Upper lobe of left lung (tissue), 6 donors: ENCODE measurements around the gene LCK. TPM values are rescaled to one million over a fixed set of nuclear protein-coding genes. Genes with fewer than 3 reads are reported as not detected.

Experiments used
- ATAC-seq, 2 donors: fragments of 200-7000 bp; cut with Tn5 transposase; one replicate each; pipeline ENCODE4 v1.9.1; 2022; ENCODE audit warnings: mild to moderate bottlenecking in 2 of 2, moderate library complexity in 2 of 2; ENCODE audit not compliant: low FRiP score in 2 of 2
- DNase-seq, 2 donors: peaks; one replicate each; pipeline ENCODE4 v3.0.0-alpha.2; 2019 to 2020
- H3K27ac ChIP-seq, 4 donors: fragments of 200-600 bp; sonication (generic); one replicate each; pipeline ENCODE4 v1.5.1; 2016 to 2019
- H3K27me3 ChIP-seq, 4 donors: fragments of 200-600 bp; sonication (generic); one replicate each; pipeline ENCODE4 v1.5.1; 2017 to 2019
- H3K36me3 ChIP-seq, 4 donors: fragments of 200-600 bp; sonication (generic); one replicate each; pipeline ENCODE4 v1.5.1; 2016 to 2019
- H3K4me1 ChIP-seq, 4 donors: fragments of 200-600 bp; sonication (generic); one replicate each; pipeline ENCODE4 v1.5.1; 2018 to 2019
- H3K4me3 ChIP-seq, 4 donors: fragments of 200-600 bp; sonication (generic); one replicate each; pipeline ENCODE4 v1.5.1; 2017 to 2019; ENCODE audit warnings: mild to moderate bottlenecking in 2 of 4, moderate library complexity in 1 of 4
- H3K9me3 ChIP-seq, 4 donors: fragments of 200-600 bp; sonication (generic); one replicate each; pipeline ENCODE4 v1.5.1; 2018 to 2019
- EP300 ChIP-seq, 4 donors: sonication (generic); formaldehyde crosslinking; IDR thresholded peaks; one replicate each; pipeline ENCODE4 v1.5.1; 2017; ENCODE audit warnings: antibody characterized with exemption in 4 of 4, control low read depth in 2 of 4
- POLR2A ChIP-seq, 4 donors: fragments of 450-650 bp; IDR thresholded peaks; one replicate each; pipeline ENCODE4 v1.5.1; 2016 to 2017; ENCODE audit warnings: antibody characterized with exemption in 4 of 4, mild to moderate bottlenecking in 2 of 4
- POLR2AphosphoS5 ChIP-seq, 2 donors: sonication (generic); formaldehyde crosslinking; IDR thresholded peaks; one replicate each; pipeline ENCODE4 v1.5.1; 2017; ENCODE audit warnings: antibody characterized with exemption in 2 of 2
- WGBS, 2 donors: methylation state at CpG; one replicate each; pipeline ENCODE4 v1.1.5; 2017 to 2018; 5-methylcytosine and 5-hydroxymethylcytosine counted together
- small RNA-seq, 4 donors: library from RNA; depleted of rRNA; stranded (forward); fragments of <200 nt; gene quantifications; one replicate each; pipeline ENCODE3, GENCODE V24; 2016
- total RNA-seq, 6 donors: library from RNA; depleted of rRNA in 4 of 6; stranded (reverse); fragments of >200 nt in 4 of 6; gene quantifications; one replicate each; pipeline versions ENCODE4 v1.1.0 to v1.2.1, GENCODE V29; 2016 to 2021
- TF ChIP-seq, protein P1 (sequence below), 6 experiments: fragments of 450-650 bp in 4 of 6; fragments of 200-600 bp in 2 of 6; sonication (generic) in 2 of 6; IDR thresholded peaks; one replicate each; pipeline ENCODE4 v1.5.1; 2016 to 2019; ENCODE audit warnings: antibody characterized with exemption in 6 of 6
- donor health status: DM: no; HTN: no; CAD: no; lungs with moderate emphysema.
- donor health status: DM: no; HTN: yes; CAD: no; lungs with severe emphysema.

LCK gene
- total RNA-seq, 6 donors from 2014 or later: 5.1 to 25.1 (median 7.7) TPM

DNA sequence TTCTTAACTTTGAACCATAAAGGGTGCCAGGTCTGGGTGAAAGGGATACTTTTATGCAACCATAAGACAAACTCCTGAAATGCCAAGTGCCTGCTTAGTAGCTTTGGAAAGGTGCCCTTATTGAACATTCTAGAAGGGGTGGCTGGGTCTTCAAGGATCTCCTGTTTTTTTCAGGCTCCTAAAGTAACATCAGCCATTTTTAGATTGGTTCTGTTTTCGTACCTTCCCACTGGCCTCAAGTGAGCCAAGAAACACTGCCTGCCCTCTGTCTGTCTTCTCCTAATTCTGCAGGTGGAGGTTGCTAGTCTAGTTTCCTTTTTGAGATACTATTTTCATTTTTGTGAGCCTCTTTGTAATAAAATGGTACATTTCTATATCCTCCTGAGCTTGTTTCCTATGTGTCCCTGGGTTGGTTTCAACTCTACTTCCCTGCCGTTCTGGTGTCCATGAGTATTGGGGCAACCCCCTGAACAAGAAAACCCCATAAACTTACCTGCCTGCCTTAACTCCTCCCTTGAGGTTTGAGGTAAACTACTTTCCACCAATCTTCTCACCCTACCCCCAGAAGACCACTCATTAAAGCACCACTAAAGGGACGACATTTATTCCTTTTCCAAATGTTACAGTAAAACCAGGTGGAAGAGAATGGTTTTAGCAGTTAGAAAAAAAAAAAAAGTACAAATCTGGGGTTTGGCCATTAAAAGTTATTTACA is 82.3 kb downstream of the LCK start:
- ATAC-seq (no peak), DNase-seq (no peak)
- Histone ChIP-seq H3K9me3 (no peaks in the 10 kb centered on the region), H3K27me3 (no peaks in the 10 kb centered on the region), H3K4me1 (peaks cover 32 to 52% (median 42%) of the 10 kb centered on the region in 4 donors), H3K36me3 (peaks cover 21 to 52% (median 36%) of the 10 kb centered on the region in 4 donors), H3K27ac (no peak overlapping the region), H3K4me3 (no peak overlapping the region)
- 79 to 84% methylated on average over 3 of the region's 3 CpGs for WGBS, 2 donors
- TF ChIP-seq, protein P1, sequence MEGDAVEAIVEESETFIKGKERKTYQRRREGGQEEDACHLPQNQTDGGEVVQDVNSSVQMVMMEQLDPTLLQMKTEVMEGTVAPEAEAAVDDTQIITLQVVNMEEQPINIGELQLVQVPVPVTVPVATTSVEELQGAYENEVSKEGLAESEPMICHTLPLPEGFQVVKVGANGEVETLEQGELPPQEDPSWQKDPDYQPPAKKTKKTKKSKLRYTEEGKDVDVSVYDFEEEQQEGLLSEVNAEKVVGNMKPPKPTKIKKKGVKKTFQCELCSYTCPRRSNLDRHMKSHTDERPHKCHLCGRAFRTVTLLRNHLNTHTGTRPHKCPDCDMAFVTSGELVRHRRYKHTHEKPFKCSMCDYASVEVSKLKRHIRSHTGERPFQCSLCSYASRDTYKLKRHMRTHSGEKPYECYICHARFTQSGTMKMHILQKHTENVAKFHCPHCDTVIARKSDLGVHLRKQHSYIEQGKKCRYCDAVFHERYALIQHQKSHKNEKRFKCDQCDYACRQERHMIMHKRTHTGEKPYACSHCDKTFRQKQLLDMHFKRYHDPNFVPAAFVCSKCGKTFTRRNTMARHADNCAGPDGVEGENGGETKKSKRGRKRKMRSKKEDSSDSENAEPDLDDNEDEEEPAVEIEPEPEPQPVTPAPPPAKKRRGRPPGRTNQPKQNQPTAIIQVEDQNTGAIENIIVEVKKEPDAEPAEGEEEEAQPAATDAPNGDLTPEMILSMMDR (IDR thresholded peaks at IDR 0.05): no peak
- TF ChIP-seq POLR2AphosphoS5 (IDR thresholded peaks at IDR 0.05) (no peak), EP300 (IDR thresholded peaks at IDR 0.05) (no peak), POLR2A (IDR thresholded peaks at IDR 0.05) (no peak)

DNA sequence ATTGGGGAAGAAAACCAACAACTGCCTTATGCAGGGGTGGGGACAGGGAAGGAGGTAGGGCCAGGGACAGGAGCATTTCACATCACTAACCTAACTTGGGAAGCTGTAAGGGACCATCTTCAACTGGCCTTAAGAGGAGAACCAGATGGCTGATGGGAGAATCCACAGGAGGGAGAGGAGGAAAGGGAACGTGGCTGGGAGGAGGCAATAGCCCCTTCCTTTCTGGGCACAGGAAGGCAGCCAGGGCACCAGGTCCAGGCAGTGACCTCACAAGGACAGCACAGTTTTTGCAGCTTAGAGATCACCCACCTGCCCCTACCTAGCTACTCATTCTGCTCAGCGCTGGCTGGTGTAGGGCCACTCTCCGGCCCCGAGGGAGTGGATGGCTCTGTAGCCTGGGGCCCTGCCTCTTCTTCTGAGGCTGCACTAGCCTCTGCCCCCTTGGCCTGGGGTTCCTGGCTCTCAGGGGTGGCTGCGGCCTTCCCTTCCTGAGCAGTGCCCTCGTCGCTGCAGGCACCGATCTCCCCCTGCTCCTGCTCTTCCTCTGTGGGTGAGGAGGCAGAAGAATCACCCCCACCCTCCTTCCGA is 83.3 kb downstream of the LCK start:
- no peak for ATAC-seq

DNA sequence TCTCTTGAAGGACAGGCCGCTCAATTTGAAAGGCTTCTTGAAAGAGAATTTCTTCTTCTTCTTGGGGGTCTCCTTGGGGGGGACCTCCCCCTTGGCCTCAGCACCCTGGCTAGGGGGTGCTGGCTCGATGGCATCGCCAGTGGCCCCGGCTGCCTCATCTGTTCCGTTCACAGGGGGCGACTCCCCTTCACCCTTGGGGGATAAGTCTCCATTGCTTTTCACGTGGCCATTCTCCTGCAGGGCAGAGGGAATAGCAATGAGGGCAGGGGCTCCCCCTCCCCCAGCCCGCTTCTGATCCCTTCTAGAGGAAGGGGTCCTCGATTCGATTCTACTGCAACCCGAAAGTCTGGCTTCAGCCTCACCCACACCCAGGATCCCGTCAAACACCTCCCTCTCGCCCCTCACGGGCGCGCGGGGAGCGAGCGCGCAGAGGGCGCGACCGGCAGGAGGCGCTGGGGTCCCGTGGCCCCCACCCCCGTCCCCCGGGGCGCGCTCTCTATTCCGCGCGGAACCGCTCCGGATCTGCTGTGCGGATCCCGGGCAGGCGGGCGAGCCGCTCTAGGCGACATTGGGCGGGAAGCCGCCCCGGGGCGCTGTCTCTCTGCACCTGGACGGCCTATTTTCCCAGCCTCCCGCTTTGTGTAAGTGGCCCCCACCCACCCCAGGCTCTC is 83.9 kb downstream of the LCK start:
- no peak for TF ChIP-seq EP300 (IDR thresholded peaks at IDR 0.05)
- TF ChIP-seq, protein P1 (IDR thresholded peaks at IDR 0.05): peak; percentile 60 to 83 (median 74)
- H3K27ac ChIP-seq: peak overlapping the region; percentile 60 to 89 (median 78)

More for the DNA sequence above, 83.3 kb downstream of the LCK start:
- 35 to 40% methylated on average over 2 to 9 of the region's 9 CpGs for WGBS, 2 donors
- Histone ChIP-seq H3K36me3 (peaks cover 14 to 42% (median 27%) of the 10 kb centered on the region in 4 donors), H3K27me3 (no peaks in the 10 kb centered on the region), H3K4me3 (peak overlapping the region in 3 of 4 donors; percentile 63 to 87 (median 76)), H3K27ac (peak overlapping the region in 2 of 4 donors; percentile 83 to 89), H3K9me3 (no peaks in the 10 kb centered on the region), H3K4me1 (peaks cover 41 to 59% (median 47%) of the 10 kb centered on the region in 4 donors)
- TF ChIP-seq, protein P1 (IDR thresholded peaks at IDR 0.05): no peak
- TF ChIP-seq POLR2AphosphoS5 (IDR thresholded peaks at IDR 0.05) (no peak), POLR2A (IDR thresholded peaks at IDR 0.05) (no peak), EP300 (IDR thresholded peaks at IDR 0.05) (no peak)
- DNase-seq: no peak

DNA sequence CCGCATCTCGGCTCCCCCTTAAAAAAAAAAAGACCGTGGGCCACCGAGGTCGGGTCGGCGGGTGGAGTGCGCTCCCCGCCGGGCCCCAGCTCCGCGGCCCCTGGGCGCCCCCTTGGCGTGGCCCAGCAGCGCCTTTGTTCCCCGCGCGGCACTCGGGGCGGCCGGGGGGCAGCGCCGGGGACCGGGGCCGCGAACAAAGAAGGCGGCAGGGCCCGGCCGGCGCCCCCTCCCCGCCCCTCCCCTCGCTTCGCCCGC is 84.4 kb downstream of the LCK start:
- peak overlapping the region; percentile 60 to 89 (median 78) for H3K27ac ChIP-seq
- H3K4me1 ChIP-seq: peaks cover 41 to 64% (median 47%) of the 10 kb centered on the region in 4 donors
- no peaks in the 10 kb centered on the region for H3K9me3 ChIP-seq
- TF ChIP-seq POLR2AphosphoS5 (IDR thresholded peaks at IDR 0.05) (no peak), EP300 (IDR thresholded peaks at IDR 0.05) (no peak), POLR2A (IDR thresholded peaks at IDR 0.05) (no peak)
- TF ChIP-seq, protein P1 (IDR thresholded peaks at IDR 0.05): no peak
- DNase-seq: no peak
- H3K4me3 ChIP-seq: peak overlapping the region; percentile 63 to 87 (median 79)
- ATAC-seq: no peak
- H3K36me3 ChIP-seq: peaks cover 13 to 31% (median 21%) of the 10 kb centered on the region in 4 donors
- H3K27me3 ChIP-seq: no peaks in the 10 kb centered on the region
- 0 to 5% methylated on average over 8 to 9 of the region's 34 CpGs for WGBS, 2 donors

More for the DNA sequence above, 83.9 kb downstream of the LCK start:
- ATAC-seq (peak; percentile 41 to 57), DNase-seq (peak; percentile 48 to 92)
- WGBS, 2 donors: 2 to 5% methylated on average over 7 to 16 of the region's 46 CpGs
- H3K4me1 ChIP-seq: peaks cover 41 to 64% (median 47%) of the 10 kb centered on the region in 4 donors
- peaks cover 13 to 36% (median 23%) of the 10 kb centered on the region in 4 donors for H3K36me3 ChIP-seq
- no peaks in the 10 kb centered on the region for H3K27me3 ChIP-seq
- H3K4me3 ChIP-seq: peak overlapping the region; percentile 63 to 87 (median 79)
- no peaks in the 10 kb centered on the region for H3K9me3 ChIP-seq

Small RNAs within 50 kb of the gene (small RNA-seq; reads per million reads assigned to genes)
- gene RF00017: 0 reads per million in 4 donors
- 0 reads per million in 4 donors for gene RF00019

Other genes starting within 250 kb of the LCK start
- gene KHDRBS1, start 237.4 kb upstream of the LCK start, total RNA-seq: 100 to 1,000 TPM in 1 of 6 donors, 10 to 100 TPM in 5; 52.4 to 101 (median 91.9) TPM
- gene TMEM39B, start 178.3 kb upstream of the LCK start, total RNA-seq: 10 to 100 TPM in 3 of 6 donors, 1 to 10 TPM in 3; 5.0 to 22.1 (median 10.2) TPM
- gene KPNA6, start 143.2 kb upstream of the LCK start, total RNA-seq: 10 to 100 TPM; 16.8 to 53.8 (median 42.0) TPM
- gene TXLNA, start 71.6 kb upstream of the LCK start, total RNA-seq: 10 to 100 TPM; 29.3 to 57.5 (median 47.5) TPM
- 1 to 10 TPM in 5 of 6 donors, under 1 TPM in 1; 0.98 to 4.2 (median 3.2) TPM for gene CCDC28B, start 50.7 kb upstream of the LCK start, total RNA-seq
- gene IQCC, start 45.6 kb upstream of the LCK start, total RNA-seq: 1 to 10 TPM in 5 of 6 donors, under 1 TPM in 1; 0.55 to 6.3 (median 1.9) TPM
- 10 to 100 TPM in 1 of 6 donors, 1 to 10 TPM in 4, under 1 TPM in 1; 0.11 to 11.4 (median 4.5) TPM for gene DCDC2B, start 42.2 kb upstream of the LCK start, total RNA-seq
- gene TMEM234, start 28.9 kb upstream of the LCK start, total RNA-seq: 10 to 100 TPM; 14.9 to 62.9 (median 21.1) TPM
- gene EIF3I, start 28.9 kb upstream of the LCK start, total RNA-seq: 100 to 1,000 TPM in 4 of 6 donors, 10 to 100 TPM in 2; 62.9 to 173 (median 109) TPM
- gene FAM167B, start 4.0 kb upstream of the LCK start, total RNA-seq: 10 to 100 TPM in 2 of 6 donors, 1 to 10 TPM in 3, not detected in 1; 1.9 to 53.0 (median 4.6) TPM
- 10 to 100 TPM; 36.8 to 78.0 (median 48.8) TPM for gene HDAC1, start 40.8 kb downstream of the LCK start, total RNA-seq
- gene MARCKSL1, start 85.0 kb downstream of the LCK start, total RNA-seq: 10 to 100 TPM in 2 of 6 donors, 1 to 10 TPM in 4; 1.0 to 56.9 (median 9.4) TPM
- 10 to 100 TPM in 3 of 6 donors, 1 to 10 TPM in 3; 4.3 to 43.0 (median 10.5) TPM for gene FAM229A, start 111.2 kb downstream of the LCK start, total RNA-seq
- 1 to 10 TPM in 4 of 6 donors, not detected in 2; 1.2 to 2.3 (median 1.8) TPM for gene TSSK3, start 111.3 kb downstream of the LCK start, total RNA-seq
- 100 to 1,000 TPM in 1 of 6 donors, 10 to 100 TPM in 5; 60.8 to 116 (median 68.9) TPM for gene BSDC1, start 143.2 kb downstream of the LCK start, total RNA-seq
- gene ZBTB8B, start 213.8 kb downstream of the LCK start, total RNA-seq: under 1 TPM in 4 of 6 donors, not detected in 2; under 0.01 to 0.10 (median 0.01) TPM